Measurements from ENCODE around the gene NR1H2. TPM values are rescaled to one million over a fixed set of nuclear protein-coding genes. Genes with fewer than 3 reads are reported as not detected.

NR1H2 gene
- total RNA-seq, 1 donor = 59.7 TPM

- DNase-seq (ENCODE audit: low read depth) = no peak
Measured at GRCh38 chr19:50380137-50380536, 3.9 kb downstream of the NR1H2 start.

GRCh38 chr19:50380751-50381151, 4.5 kb downstream of the NR1H2 start:
- no peak for TF ChIP-seq CTCF (IDR thresholded peaks at IDR 0.05; ENCODE audit: insufficient read depth, low read length)
- H3K4me3 ChIP-seq (ENCODE audit: low read depth, low read length) = no peak overlapping the region
- DNase-seq (ENCODE audit: low read depth) = no peak

More at GRCh38 chr19:50380137-50380536, 3.9 kb downstream of the NR1H2 start:
- H3K4me3 ChIP-seq (ENCODE audit: low read depth, low read length) = no peak overlapping the region
- no peak for TF ChIP-seq CTCF (IDR thresholded peaks at IDR 0.05; ENCODE audit: insufficient read depth, low read length)

GRCh38 chr19:50381881-50382729, 5.8 kb downstream of the NR1H2 start:
- DNase-seq (ENCODE audit: low read depth) = no peak

GRCh38 chr19:50383001-50383851, 7.0 kb downstream of the NR1H2 start:
- no peak for DNase-seq (ENCODE audit: low read depth)
- peak overlapping the region; percentile 81 for H3K4me3 ChIP-seq (ENCODE audit: low read depth, low read length)
- no peak for TF ChIP-seq CTCF (IDR thresholded peaks at IDR 0.05; ENCODE audit: insufficient read depth, low read length)

More at GRCh38 chr19:50381881-50382729, 5.8 kb downstream of the NR1H2 start:
- no peak overlapping the region for H3K4me3 ChIP-seq (ENCODE audit: low read depth, low read length)
- no peak for TF ChIP-seq CTCF (IDR thresholded peaks at IDR 0.05; ENCODE audit: insufficient read depth, low read length)

GRCh38 chr19:50383852-50384684, 7.8 kb downstream of the NR1H2 start, which contains the start of gene POLD1:
Gene POLD1 (plus strand): TSS chr19:50384347. CDS start chr19:50398852, 14,505 bp downstream.
- H3K4me3 ChIP-seq (ENCODE audit: low read depth, low read length) = peak within 1 kb of the TSS; percentile 81
- DNase-seq (ENCODE audit: low read depth) = peak; percentile 95
- no peak for TF ChIP-seq CTCF (IDR thresholded peaks at IDR 0.05; ENCODE audit: insufficient read depth, low read length)

Data from fibroblast of the aortic adventitia (primary cell).